Nucleus accumbens (tissue), 56 donors: ENCODE measurements around the gene PDPR.
"Not testable (repeated sequence)": the region's sequence is repeated elsewhere in the genome, so short reads cannot be mapped to it uniquely, and the experiment has no call there.

ENCODE experiments used
- DNase-seq, 56 donors: peaks; one replicate each; lab custom pipeline; 2025; lab: John Stamatoyannopoulos, UW

Gene PDPR

GRCh38 chr16:70126226-70126625 is 12.1 kb downstream of the PDPR start:
- not testable (repeated sequence) for DNase-seq

GRCh38 chr16:70127706-70128105 is 13.6 kb downstream of the PDPR start:
- DNase-seq: not testable (repeated sequence)

GRCh38 chr16:70128844-70129243 is 14.7 kb downstream of the PDPR start:
- DNase-seq: not testable (repeated sequence)

- not testable (repeated sequence) for DNase-seq
These were observed 21.7 kb downstream of the PDPR start for GRCh38 chr16:70135796-70136195.

- DNase-seq: not testable (repeated sequence)
These were observed 22.5 kb downstream of the PDPR start for GRCh38 chr16:70136595-70136994.

GRCh38 chr16:70142739-70143138 is 28.6 kb downstream of the PDPR start:
- DNase-seq: not testable (repeated sequence)

GRCh38 chr16:70143231-70143895 is 29.2 kb downstream of the PDPR start:
- not testable (repeated sequence) for DNase-seq

- DNase-seq: not testable (repeated sequence)
These were observed 33.7 kb downstream of the PDPR start for GRCh38 chr16:70147853-70148252.

- DNase-seq: peak in 3 of 56 donors; percentile 5 to 20 (median 15)
These were observed 34.3 kb downstream of the PDPR start for GRCh38 chr16:70148453-70148852.

- DNase-seq: not testable (repeated sequence)
These were observed 35.2 kb downstream of the PDPR start for GRCh38 chr16:70149296-70149695.

GRCh38 chr16:70151391-70151790 is 37.3 kb downstream of the PDPR start:
- DNase-seq: no peak

- no peak for DNase-seq
These were observed 37.9 kb downstream of the PDPR start for GRCh38 chr16:70151941-70152509.

GRCh38 chr16:70152578-70153302 is 38.6 kb downstream of the PDPR start:
- no peak for DNase-seq

- not testable (repeated sequence) for DNase-seq
These were observed 40.6 kb downstream of the PDPR start for GRCh38 chr16:70154736-70155135.

- peak in 1 of 56 donors; percentile 23 for DNase-seq
These were observed 42.3 kb downstream of the PDPR start for GRCh38 chr16:70156207-70156978.

- DNase-seq: no peak
These were observed 43.0 kb downstream of the PDPR start for GRCh38 chr16:70157105-70157476.

GRCh38 chr16:70157477-70158260 is 43.5 kb downstream of the PDPR start:
- DNase-seq: no peak

- DNase-seq: peak in 2 of 56 donors; percentile 6 to 34
These were observed 44.3 kb downstream of the PDPR start for GRCh38 chr16:70158261-70158939.
